ENCODE measurements around the gene RCCD1.

Gene RCCD1

GRCh38 chr15:90907838-90908507, 46.7 kb upstream of the RCCD1 start:
- no peak for TF ChIP-seq RAD21 (IDR thresholded peaks at IDR 0.05; ENCODE audit: low read depth)
- TF ChIP-seq TEAD4 (IDR thresholded peaks at IDR 0.05) = no peak
- no peak for TF ChIP-seq FOXM1 (IDR thresholded peaks at IDR 0.05; ENCODE audit: borderline replicate concordance, low read depth)
- TF ChIP-seq EP300 (IDR thresholded peaks at IDR 0.05; ENCODE audit: borderline replicate concordance) = no peak
- TF ChIP-seq TCF12 (IDR thresholded peaks at IDR 0.05; ENCODE audit: low read depth) = no peak

DNA sequence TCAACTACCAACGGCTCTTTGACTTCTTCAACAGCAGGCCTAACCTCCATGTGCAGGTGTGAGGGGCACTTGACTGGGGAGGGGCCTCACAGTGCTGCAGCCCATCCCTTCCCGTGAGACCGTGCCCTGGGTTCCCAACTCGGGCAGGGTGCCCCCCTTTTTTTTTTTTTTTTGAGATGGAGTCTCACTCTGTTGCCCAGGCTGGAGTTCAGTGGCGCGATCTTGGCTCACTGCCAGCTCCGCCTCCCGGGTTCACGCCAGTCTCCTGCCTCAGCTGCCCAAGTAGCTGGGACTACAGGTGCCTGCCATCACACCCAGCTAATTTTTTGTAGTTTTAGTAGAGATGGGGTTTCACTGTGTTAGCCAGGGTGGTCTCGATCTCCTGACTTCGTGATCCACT, 45.2 kb upstream of the RCCD1 start:
- TF ChIP-seq NFIC (IDR thresholded peaks at IDR 0.05) = peak; percentile 65

GRCh38 chr15:90909976-90910375, 44.7 kb upstream of the RCCD1 start:
- no peak for TF ChIP-seq YY1 (IDR thresholded peaks at IDR 0.05; ENCODE audit: low read depth)
- TF ChIP-seq FOXM1 (IDR thresholded peaks at IDR 0.05; ENCODE audit: borderline replicate concordance, low read depth) = no peak
- TF ChIP-seq EGR1 (IDR thresholded peaks at IDR 0.05) = no peak
- TF ChIP-seq, protein P1, sequence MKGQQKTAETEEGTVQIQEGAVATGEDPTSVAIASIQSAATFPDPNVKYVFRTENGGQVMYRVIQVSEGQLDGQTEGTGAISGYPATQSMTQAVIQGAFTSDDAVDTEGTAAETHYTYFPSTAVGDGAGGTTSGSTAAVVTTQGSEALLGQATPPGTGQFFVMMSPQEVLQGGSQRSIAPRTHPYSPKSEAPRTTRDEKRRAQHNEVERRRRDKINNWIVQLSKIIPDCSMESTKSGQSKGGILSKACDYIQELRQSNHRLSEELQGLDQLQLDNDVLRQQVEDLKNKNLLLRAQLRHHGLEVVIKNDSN (IDR thresholded peaks at IDR 0.05) = no peak
- no peak for TF ChIP-seq NFIC (IDR thresholded peaks at IDR 0.05)
- no peak for TF ChIP-seq TCF12 (IDR thresholded peaks at IDR 0.05; ENCODE audit: low read depth)
- no peak for TF ChIP-seq CEBPB (IDR thresholded peaks at IDR 0.05)
- no peak for TF ChIP-seq RAD21 (IDR thresholded peaks at IDR 0.05; ENCODE audit: low read depth)
- TF ChIP-seq TAF1 (IDR thresholded peaks at IDR 0.05; ENCODE audit: low read depth) = no peak
- TF ChIP-seq, protein P2, sequence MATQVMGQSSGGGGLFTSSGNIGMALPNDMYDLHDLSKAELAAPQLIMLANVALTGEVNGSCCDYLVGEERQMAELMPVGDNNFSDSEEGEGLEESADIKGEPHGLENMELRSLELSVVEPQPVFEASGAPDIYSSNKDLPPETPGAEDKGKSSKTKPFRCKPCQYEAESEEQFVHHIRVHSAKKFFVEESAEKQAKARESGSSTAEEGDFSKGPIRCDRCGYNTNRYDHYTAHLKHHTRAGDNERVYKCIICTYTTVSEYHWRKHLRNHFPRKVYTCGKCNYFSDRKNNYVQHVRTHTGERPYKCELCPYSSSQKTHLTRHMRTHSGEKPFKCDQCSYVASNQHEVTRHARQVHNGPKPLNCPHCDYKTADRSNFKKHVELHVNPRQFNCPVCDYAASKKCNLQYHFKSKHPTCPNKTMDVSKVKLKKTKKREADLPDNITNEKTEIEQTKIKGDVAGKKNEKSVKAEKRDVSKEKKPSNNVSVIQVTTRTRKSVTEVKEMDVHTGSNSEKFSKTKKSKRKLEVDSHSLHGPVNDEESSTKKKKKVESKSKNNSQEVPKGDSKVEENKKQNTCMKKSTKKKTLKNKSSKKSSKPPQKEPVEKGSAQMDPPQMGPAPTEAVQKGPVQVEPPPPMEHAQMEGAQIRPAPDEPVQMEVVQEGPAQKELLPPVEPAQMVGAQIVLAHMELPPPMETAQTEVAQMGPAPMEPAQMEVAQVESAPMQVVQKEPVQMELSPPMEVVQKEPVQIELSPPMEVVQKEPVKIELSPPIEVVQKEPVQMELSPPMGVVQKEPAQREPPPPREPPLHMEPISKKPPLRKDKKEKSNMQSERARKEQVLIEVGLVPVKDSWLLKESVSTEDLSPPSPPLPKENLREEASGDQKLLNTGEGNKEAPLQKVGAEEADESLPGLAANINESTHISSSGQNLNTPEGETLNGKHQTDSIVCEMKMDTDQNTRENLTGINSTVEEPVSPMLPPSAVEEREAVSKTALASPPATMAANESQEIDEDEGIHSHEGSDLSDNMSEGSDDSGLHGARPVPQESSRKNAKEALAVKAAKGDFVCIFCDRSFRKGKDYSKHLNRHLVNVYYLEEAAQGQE (IDR thresholded peaks at IDR 0.05; ENCODE audit: low read depth) = no peak
- TF ChIP-seq TEAD4 (IDR thresholded peaks at IDR 0.05) = no peak
- TF ChIP-seq MAX (IDR thresholded peaks at IDR 0.05) = no peak
- TF ChIP-seq ZBTB7A (IDR thresholded peaks at IDR 0.05; ENCODE audit: low read depth) = no peak
- no peak for TF ChIP-seq EP300 (IDR thresholded peaks at IDR 0.05; ENCODE audit: borderline replicate concordance)
- TF ChIP-seq CREB1 (IDR thresholded peaks at IDR 0.05; ENCODE audit: low read depth) = no peak

DNA sequence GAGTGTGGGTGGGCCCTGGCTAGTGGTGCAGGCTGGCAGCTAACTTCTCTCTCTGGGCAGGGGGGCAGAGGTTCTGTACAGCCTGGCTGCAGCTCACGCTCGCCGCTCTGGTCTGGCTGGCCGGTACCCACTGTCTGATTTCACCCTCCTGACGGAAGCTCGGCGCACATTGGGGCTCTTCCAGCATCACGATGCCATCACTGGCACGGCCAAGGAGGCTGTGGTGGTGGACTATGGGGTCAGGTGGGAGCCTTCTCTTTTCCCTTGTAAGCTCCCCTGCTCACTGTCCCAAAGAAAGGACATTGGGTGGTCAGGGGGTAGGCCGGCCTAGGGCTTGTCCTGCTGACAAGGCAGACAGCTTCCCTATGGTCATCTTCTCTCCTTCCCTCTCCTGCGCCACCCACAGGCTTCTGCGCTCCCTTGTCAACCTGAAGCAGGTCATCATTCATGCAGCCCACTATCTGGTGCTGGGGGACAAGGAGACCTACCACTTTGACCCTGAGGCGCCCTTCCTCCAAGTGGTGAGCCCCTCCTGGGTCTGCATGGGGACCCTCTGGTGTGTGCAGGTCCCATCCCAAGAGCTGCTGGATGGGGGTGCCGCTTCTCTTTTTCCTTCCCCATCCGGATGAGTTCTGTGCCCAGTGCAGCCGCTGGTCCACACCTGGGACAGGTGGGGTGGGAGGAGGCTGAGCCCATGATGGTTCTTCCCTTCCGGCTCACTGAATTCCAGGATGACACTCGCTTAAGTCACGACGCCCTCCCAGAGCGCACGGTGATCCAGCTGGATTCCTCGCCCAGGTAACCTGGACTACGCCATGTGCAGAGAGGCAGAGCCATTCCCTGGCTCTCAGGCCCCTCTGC, 44.0 kb upstream of the RCCD1 start:
- no peak for TF ChIP-seq YY1 (IDR thresholded peaks at IDR 0.05; ENCODE audit: low read depth)
- no peak for TF ChIP-seq RAD21 (IDR thresholded peaks at IDR 0.05; ENCODE audit: low read depth)
- no peak for TF ChIP-seq ZBTB7A (IDR thresholded peaks at IDR 0.05; ENCODE audit: low read depth)
- TF ChIP-seq EGR1 (IDR thresholded peaks at IDR 0.05) = no peak
- TF ChIP-seq, protein P2 (IDR thresholded peaks at IDR 0.05; ENCODE audit: low read depth) = no peak
- TF ChIP-seq TAF1 (IDR thresholded peaks at IDR 0.05; ENCODE audit: low read depth) = no peak
- TF ChIP-seq TEAD4 (IDR thresholded peaks at IDR 0.05) = no peak
- no peak for TF ChIP-seq FOXM1 (IDR thresholded peaks at IDR 0.05; ENCODE audit: borderline replicate concordance, low read depth)
- TF ChIP-seq CREB1 (IDR thresholded peaks at IDR 0.05; ENCODE audit: low read depth) = no peak
- TF ChIP-seq, protein P1 (IDR thresholded peaks at IDR 0.05) = no peak
- no peak for TF ChIP-seq EP300 (IDR thresholded peaks at IDR 0.05; ENCODE audit: borderline replicate concordance)
- TF ChIP-seq TCF12 (IDR thresholded peaks at IDR 0.05; ENCODE audit: low read depth) = no peak
- no peak for TF ChIP-seq CEBPB (IDR thresholded peaks at IDR 0.05)
- TF ChIP-seq MAX (IDR thresholded peaks at IDR 0.05) = no peak
- no peak for TF ChIP-seq NFIC (IDR thresholded peaks at IDR 0.05)

DNA sequence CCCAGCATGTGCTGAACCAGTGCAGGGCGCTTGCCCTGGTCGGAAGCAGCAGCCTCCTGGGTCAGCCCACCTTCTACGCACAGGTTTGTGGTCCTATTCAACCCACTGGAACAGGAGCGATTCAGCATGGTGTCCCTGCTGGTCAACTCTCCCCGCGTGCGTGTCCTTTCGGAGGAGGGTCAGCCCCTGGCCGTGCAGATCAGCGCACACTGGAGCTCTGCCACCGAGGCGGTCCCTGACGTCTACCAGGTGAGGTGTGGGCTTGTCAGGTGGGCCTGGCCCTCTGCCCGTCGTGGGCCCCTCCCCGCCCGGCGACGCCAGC, 43.4 kb upstream of the RCCD1 start:
- TF ChIP-seq, protein P1 (IDR thresholded peaks at IDR 0.05) = no peak
- TF ChIP-seq NFIC (IDR thresholded peaks at IDR 0.05) (no peak), EGR1 (IDR thresholded peaks at IDR 0.05) (no peak), YY1 (IDR thresholded peaks at IDR 0.05; ENCODE audit: low read depth) (no peak), TAF1 (IDR thresholded peaks at IDR 0.05; ENCODE audit: low read depth) (no peak), TCF12 (IDR thresholded peaks at IDR 0.05; ENCODE audit: low read depth) (no peak), CEBPB (IDR thresholded peaks at IDR 0.05) (no peak), RAD21 (IDR thresholded peaks at IDR 0.05; ENCODE audit: low read depth) (no peak), CREB1 (IDR thresholded peaks at IDR 0.05; ENCODE audit: low read depth) (no peak), TEAD4 (IDR thresholded peaks at IDR 0.05) (no peak), FOXM1 (IDR thresholded peaks at IDR 0.05; ENCODE audit: borderline replicate concordance, low read depth) (no peak), EP300 (IDR thresholded peaks at IDR 0.05; ENCODE audit: borderline replicate concordance) (no peak), ZBTB7A (IDR thresholded peaks at IDR 0.05; ENCODE audit: low read depth) (no peak), MAX (IDR thresholded peaks at IDR 0.05) (no peak)
- TF ChIP-seq, protein P2 (IDR thresholded peaks at IDR 0.05; ENCODE audit: low read depth) = no peak

Data from Ishikawa (cell line).